HG02852 (cell line): Measurements from ENCODE around the gene PAAF1.

ENCODE experiments used
- ATAC-seq: cut with Tn5 transposase; IDR thresholded peaks from one replicate; pipeline ENCODE4 v1.9.1; 2021; ENCODE audit warnings: mild to moderate bottlenecking, moderate library complexity; ENCODE audit not compliant: unreplicated experiment

PAAF1 gene

DNA sequence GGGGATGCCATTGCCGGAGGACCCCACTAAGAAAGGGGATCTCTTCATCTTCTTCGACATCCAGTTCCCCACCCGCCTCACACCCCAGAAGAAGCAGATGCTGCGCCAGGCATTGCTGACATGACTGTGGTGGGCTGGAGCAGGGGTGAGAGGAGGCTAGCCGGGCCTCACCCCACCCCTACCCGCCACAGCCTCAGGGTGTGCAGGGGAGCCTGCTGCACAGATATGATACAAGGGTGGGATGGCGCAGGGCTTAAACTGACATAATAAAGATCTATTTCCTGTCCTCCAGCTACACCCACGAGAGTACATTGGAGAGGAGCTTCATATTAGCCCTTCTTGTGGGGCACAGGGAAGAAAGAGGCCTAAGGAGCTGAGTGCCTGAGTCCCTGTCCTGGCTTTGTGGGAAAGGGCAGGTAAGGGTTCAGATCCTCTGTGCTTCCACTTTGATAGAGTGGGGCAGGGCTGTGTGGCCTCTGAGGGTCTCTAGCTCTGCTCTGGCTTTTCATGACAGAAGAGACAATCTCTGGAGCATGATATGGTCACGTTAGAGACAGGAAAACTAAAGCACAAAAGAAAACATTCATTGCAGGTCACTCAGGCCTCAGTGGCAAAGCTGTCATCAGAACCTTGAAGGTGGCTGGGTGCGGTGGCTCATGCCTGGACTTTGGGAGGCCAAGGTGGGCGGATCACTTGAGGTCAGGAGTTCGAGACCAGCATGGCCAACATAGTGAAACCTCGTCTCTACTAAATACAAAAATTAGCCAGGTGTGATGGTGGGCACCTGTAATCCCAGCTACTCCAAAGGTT lies 93.4 kb downstream of the PAAF1 start:
- ATAC-seq: no peak

DNA sequence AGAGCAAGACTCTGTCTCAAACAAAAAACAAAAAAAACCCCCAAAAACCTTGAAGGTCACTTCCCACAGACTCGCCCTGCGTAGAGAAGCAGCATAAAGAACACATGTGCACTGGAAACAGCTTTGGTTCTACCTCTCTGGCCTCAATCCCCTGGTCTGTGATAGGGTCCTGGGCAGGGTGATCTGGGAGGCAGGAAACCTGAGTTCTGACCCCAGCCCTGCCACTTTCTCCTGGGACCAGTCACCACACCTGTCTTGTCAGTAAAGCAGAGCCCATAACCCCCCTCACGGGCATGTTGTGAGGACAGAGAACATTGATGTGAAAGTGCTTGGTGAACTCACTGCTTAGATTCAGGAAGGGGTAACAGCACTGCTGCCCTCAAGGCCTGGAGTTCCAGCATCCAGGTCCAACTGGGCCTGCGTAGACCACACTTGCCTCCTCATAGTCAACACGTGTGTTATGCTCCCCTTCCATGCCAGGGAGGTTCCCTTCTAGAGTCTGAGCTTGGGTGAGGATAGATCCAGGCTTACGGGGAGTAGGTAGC lies 94.4 kb downstream of the PAAF1 start:
- ATAC-seq: no peak

DNA sequence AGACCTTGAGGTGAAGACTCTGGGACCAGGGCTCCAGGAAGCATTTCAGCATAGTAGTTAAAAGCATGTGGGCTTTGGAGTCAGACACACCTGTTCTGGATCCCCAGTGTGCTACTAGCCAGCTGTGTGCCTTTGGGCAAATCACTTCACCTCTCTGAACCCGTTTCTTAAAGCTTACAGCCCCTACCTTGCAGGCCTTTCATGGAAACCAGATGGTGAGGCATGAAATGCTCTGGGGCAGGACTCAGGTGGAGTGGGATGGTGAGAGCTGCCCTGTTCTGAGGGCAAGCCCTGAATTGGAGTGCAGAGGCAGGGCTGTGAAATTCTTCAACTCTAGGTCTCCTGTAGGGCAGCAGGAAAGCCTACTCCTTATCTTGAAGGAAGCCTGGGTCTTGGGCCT lies 95.4 kb downstream of the PAAF1 start:
- ATAC-seq: no peak

DNA sequence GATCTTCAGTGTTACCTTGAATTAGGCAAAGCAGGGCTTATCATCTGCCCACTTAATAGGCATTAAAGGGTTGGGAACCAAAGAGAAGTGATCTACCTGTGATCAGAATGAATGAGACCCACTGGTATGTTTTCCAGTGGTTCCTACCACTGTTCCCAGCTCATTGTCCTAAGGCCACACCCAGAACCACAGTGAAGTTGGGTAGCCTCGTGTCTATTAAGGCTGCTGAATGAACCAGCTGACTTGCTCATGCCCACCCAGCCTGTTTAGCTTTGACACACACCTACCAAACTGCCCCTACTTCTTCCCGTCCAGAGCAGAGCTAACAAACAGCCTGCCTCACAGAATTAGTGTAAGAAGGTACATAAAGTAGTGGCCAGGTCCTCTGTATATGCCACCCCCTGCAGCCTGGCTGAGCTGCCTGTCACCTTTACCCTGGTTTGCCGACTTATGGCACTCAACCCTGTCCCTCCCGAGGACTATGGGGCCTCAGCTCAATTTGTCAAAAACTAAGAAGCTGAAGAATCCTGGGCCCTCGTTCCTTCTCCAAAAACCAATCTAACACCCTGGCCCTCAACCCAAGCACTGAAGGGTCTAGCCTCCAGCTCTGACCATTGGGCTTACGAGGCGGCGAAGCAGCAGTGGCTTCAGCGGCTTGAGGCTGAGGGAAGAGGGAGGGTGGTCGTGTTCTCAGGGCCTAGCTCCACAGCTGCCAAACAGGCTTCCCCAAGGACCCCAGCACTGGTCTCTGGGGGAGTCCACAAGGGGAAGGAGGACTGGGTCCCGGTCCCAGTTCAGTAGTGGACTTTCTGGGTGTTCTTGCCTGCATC lies 96.0 kb downstream of the PAAF1 start:
- ATAC-seq: no peak

DNA sequence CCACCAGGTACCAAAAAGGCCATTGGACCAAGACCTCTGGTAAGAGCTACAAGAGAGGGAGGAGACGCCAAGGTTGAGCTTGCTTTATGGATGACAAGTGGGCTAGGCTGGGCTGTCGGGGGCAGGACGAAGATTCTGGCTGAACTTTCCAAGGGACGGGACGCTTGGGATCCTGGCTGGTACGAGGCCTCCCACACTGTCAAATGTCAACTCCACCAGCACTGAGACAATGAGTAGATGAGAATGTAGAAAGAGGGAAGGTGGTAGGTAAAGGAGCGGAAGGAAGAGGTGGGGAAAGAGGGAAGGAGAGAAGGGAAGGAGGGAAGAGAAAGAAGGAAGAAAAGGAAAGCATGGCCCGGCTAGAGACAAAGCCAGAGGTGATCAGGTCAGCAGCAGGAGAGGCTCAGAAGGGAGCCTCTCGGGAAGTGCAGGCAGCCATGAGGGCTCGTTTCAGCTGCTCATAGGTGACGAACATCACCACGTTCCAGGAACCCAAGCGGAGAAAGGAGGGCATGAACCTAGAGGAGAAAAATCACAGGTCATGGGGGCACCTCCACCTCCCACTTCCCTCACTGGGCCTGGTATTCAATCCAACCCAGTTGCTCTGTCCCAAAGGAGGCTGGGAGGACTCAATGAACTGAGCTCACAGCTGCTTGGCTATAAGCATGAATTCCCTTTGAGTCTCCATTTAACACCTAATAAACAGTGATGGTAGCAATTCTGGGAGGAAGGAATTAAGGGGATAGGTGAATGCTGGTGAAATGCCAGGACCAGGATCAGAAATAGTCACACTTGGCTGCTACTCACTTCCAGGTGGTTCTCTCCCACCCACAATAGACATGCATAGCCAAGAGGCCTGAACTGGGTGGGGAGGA lies 98.0 kb downstream of the PAAF1 start:
- ATAC-seq: no peak

DNA sequence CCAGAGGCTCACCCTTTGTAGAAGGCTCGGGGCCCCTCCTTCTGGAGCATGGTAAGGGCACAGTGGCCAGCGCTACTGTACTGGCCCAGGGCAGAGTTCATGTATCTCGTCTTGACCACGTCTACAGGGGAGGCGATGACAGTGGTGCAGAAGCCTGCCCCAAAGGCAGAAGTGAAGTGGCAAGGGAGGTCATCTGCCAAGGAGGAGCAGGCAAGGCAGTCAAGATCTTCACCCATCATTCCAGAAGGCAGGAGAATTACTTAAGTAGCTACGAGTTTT lies 98.6 kb downstream of the PAAF1 start:
- no peak for ATAC-seq

DNA sequence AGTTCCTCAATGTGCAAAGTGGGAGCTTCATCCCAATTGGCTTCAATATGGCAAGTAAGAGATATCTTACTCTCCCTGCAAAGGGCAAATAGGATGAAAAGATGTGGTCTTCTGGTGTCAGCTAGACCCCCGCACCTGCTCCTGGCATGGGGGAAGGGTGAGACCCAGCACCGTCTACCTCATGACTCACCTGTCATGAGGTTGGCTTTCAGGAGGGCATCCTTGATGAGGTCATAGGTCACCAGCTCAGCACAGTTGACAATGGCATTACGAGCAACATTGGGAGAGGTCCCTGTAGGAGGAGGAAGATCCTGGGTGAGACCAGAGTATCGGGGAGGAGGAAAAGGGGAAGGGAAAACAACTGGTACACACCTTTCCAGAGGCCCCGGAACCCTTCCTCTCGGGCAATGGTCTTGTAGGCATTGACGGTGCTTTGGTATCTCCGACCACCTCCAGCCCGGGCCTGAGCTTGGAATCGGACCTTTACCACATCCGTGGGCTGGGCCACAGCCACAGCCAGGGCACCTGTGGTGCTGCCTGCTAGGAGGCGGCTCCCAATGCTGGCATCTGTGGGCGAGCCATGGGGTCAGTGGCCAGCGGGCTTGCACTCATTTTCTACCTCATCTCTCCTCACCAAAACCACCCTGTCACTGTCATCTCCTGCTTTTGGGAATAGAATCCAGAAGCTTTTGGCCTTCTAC lies 99.8 kb downstream of the PAAF1 start:
- ATAC-seq: no peak

DNA sequence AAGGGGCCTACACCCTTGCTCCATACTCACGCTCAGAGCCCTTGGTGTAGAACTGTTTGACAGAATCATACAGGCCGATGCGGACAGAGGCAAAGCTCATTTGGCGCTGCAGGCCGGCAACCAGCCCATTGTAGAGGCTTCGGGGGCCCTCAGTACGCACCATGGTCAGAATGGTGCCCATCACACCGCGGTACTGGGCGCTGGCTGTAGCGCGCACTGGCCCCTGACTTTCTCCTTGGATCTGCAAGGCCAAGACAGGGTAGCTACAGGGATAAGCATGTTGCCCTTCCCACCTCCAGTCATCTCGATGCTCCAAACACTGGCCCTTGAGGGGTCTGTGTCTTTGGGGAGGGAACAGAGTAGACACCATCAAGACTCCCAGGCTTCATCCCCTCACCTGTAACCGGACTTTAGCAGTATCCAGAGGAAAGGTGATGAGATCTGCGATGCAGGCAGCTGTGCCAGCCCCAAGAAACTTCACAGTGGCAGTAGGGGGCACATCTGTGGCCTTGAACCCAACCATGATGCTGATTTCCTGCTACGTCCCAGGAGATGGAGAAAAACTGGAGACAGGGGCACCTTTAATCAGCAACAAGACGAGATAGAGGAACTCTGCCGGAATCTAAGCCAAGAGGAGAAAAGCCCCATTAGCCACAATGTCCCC lies 101.2 kb downstream of the PAAF1 start:
- no peak for ATAC-seq

DNA sequence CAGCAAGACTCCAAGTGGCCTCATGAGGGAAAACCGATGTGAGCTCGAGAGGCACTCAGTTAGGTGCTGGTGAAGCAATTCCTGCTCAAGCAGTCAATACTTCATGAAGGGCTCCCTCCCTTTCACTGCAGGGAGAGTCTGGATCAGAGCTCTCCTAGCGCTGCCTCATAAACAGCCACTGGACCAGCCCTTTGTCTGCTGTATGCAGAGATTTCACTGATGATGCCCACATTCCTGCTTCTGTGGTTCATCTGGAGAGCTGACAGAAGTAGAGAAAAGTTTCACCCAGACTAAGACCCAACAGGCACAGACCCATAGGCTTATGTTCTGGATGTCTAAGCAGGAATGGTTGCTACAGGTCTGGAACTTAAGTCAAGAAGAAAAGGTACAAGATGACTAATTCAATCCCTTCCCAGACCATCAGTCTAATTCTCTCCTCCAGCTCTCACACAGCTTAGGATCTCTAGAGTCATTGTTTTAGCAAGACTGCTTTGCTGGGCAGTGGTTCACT lies 101.8 kb downstream of the PAAF1 start:
- ATAC-seq: no peak

DNA sequence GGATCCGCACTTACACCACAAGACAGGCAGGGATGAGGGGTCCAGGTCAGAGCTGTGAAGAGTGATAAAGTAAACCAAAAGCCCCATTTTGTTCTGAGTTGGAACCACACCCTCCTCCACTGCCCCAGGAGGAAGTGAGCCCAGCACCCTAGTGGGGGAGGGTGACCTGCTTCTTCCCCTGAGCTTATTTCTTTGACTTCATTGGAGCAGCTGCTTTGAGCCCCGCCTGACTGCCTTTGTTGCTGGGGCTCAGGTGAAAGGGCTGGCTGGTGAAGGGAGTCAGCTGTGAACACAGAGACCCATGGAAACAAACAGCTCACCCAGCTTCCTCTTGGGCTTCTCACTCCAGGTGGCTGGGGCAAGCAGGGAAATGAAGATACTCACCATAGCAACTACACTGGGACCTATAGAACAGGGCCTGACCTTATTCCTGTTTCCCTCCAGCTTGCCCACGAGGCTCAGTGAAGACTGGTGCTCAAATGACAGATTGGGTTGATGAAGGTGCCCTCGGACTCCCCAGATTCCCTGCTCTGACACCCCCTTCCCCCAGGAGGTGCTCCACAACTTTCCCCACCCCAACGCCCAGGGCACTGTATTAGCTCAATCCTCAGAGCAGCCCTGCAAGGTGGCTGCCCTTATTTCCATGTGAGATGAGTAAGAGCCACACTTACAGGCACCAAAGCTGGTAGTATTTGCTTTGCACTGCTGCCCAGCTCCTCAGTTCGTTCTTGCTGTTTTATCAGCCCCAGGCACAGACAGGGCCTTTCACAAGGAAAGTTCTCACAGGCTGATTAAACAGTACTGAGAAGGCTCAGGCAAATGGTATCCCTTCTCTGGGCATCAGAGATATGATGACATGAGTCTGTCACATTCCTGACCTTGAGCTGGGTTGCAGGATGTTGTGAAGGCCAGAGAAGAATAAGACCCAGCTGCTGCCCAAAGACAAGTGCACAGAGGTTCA lies 103.5 kb downstream of the PAAF1 start:
- ATAC-seq: peak; percentile 47
